Endothelial cell of umbilical vein (primary cell): ENCODE measurements around the gene SPATA31E1. TPM values are rescaled to one million over a fixed set of nuclear protein-coding genes. Genes with fewer than 3 reads are reported as not detected.

Source experiments
- BruUV-seq: library from RNA; stranded (reverse); fragments of 400-500 nt; replicated peaks from 2 replicates; lab custom pipeline; 2021; lab: Mats Ljungman, UMichigan
- CTCF ChIA-PET: fragments of 300-600, 350-600 bp; sonication (Branson Sonifier 250); formaldehyde crosslinking; loops from one replicate; lab custom pipeline; 2021; ENCODE audit warnings: antibody characterized with exemption, inconsistent platforms; lab: Charles Lee
- POLR2A ChIA-PET: fragments of 300-600, 350-600 bp; sonication (Branson Sonifier 250); formaldehyde crosslinking; loops from one replicate; lab custom pipeline; 2021; ENCODE audit warnings: antibody characterized with exemption, inconsistent platforms; lab: Charles Lee
- DNase-seq: peaks from one replicate; pipeline ENCODE4 v3.0.0-alpha.2; 2011; ENCODE audit warnings: low read depth, low spot score
- FAIRE-seq: peaks from 2 replicates; lab custom pipeline; 2011; peaks lifted over from hg19 to GRCh38; lab: Jason Lieb, UNC
- H2AFZ ChIP-seq: 2 replicates; pipeline ENCODE4 v1.6.0; 2012; ENCODE audit warnings: low read depth, low read length, control low read depth, inconsistent platforms
- H3K27ac ChIP-seq: 2 replicates; pipeline ENCODE4 v1.5.1; 2011; ENCODE audit warnings: low read depth, mild to moderate bottlenecking, control low read depth, low read length, moderate library complexity; ENCODE audit not compliant: insufficient read depth
- H3K27me3 ChIP-seq, 2 experiments: 2 replicates each; pipeline versions ENCODE4 v1.6.0 to v1.6.1; 2011; ENCODE audit warnings: low read length in 2 of 2, mixed read lengths in 1 of 2; ENCODE audit not compliant: control insufficient read depth in 2 of 2, insufficient read depth in 2 of 2
- H3K36me3 ChIP-seq, 2 experiments: 2 replicates in 1 of 2; 3 replicates in 1 of 2; pipeline ENCODE4 v1.5.1; 2011; ENCODE audit warnings: low read length in 2 of 2, mild to moderate bottlenecking in 1 of 2, moderate library complexity in 1 of 2; ENCODE audit not compliant: control insufficient read depth in 2 of 2, insufficient read depth in 2 of 2; ENCODE audit errors: extremely low read depth in 1 of 2
- H3K4me1 ChIP-seq: 3 replicates; pipeline ENCODE4 v1.5.1; 2011; ENCODE audit warnings: mild to moderate bottlenecking, low read length; ENCODE audit not compliant: control insufficient read depth, insufficient read depth; ENCODE audit errors: extremely low read depth
- H3K4me2 ChIP-seq: 2 replicates; pipeline ENCODE4 v1.6.1; 2011; ENCODE audit warnings: low read length, control low read depth, mixed read lengths; ENCODE audit not compliant: insufficient read depth
- H3K4me3 ChIP-seq, 3 experiments: fragments of 200-600 bp in 1 of 3; sonication (generic), shearing (Covaris generic) in 1 of 3; replicated peaks in 1 of 3; 2 replicates each; pipeline ENCODE4 v1.5.1; 2011 to 2016; ENCODE audit warnings: control low read depth in 3 of 3, low read length in 3 of 3, mild to moderate bottlenecking in 2 of 3, inconsistent platforms in 1 of 3, low read depth in 1 of 3, moderate library complexity in 1 of 3; ENCODE audit not compliant: insufficient read depth in 1 of 3
- H3K79me2 ChIP-seq: 2 replicates; pipeline ENCODE4 v1.6.0; 2012; ENCODE audit warnings: low read length, inconsistent platforms; ENCODE audit not compliant: control insufficient read depth, insufficient read depth
- H3K9ac ChIP-seq: replicated peaks from 2 replicates; pipeline ENCODE3; 2011; ENCODE audit warnings: low read length, control low read depth; ENCODE audit not compliant: insufficient read depth; ENCODE audit errors: extremely low read depth
- H3K9me1 ChIP-seq: replicated peaks from 3 replicates; pipeline ENCODE4 v1.6.0; 2011; ENCODE audit warnings: mild to moderate bottlenecking, low read length; ENCODE audit not compliant: control insufficient read depth, insufficient read depth; ENCODE audit errors: extremely low read depth
- H3K9me3 ChIP-seq: replicated peaks from 2 replicates; pipeline ENCODE4 v1.5.1; 2012; ENCODE audit warnings: low read length, inconsistent platforms; ENCODE audit not compliant: control insufficient read depth, insufficient read depth
- H4K20me1 ChIP-seq: replicated peaks from 2 replicates; pipeline ENCODE3; 2011; ENCODE audit warnings: mild to moderate bottlenecking, low read length; ENCODE audit not compliant: control insufficient read depth, insufficient read depth; ENCODE audit errors: extremely low read depth
- EZH2 ChIP-seq: IDR thresholded peaks from 2 replicates; pipeline ENCODE4 v1.6.1; 2012; ENCODE audit warnings: borderline replicate concordance, low read depth, mild to moderate bottlenecking, moderate library complexity, low read length, inconsistent platforms; ENCODE audit not compliant: severe bottlenecking
- FOS ChIP-seq: IDR thresholded peaks from 2 replicates; pipeline ENCODE4 v1.6.1; 2011; ENCODE audit warnings: mild to moderate bottlenecking, low read length, moderate library complexity, borderline replicate concordance; ENCODE audit not compliant: insufficient read depth
- GATA2 ChIP-seq: IDR thresholded peaks from 2 replicates; pipeline ENCODE4 v1.7.0; 2011; ENCODE audit warnings: low read depth, mild to moderate bottlenecking, moderate library complexity, mixed read lengths, low read length; ENCODE audit not compliant: insufficient read length, insufficient read depth
- JUN ChIP-seq: IDR thresholded peaks from 2 replicates; pipeline ENCODE4 v1.6.1; 2011; ENCODE audit warnings: borderline replicate concordance, low read depth; ENCODE audit not compliant: insufficient read length, insufficient read depth
- MYC ChIP-seq: IDR thresholded peaks from one replicate; pipeline ENCODE4 v1.6.1; 2011; ENCODE audit warnings: mild to moderate bottlenecking, low read depth, low read length
- POLR2A ChIP-seq: IDR thresholded peaks from 2 replicates; pipeline ENCODE4 v1.6.1; 2012; ENCODE audit warnings: low read depth, mild to moderate bottlenecking, control low read depth, low read length
- POLR2AphosphoS5 ChIP-seq: IDR thresholded peaks from 2 replicates; pipeline ENCODE4 v1.6.1; 2012; ENCODE audit warnings: low read depth, mild to moderate bottlenecking, control low read depth, low read length, moderate library complexity; ENCODE audit not compliant: insufficient read depth
- dilution Hi-C: fragments of 300-500 bp; cut with MboI; formaldehyde crosslinking; loops from one replicate; pipeline ENCODE4 v1.15.0; 2019; ENCODE audit warnings: low sequenced_read_pairs; ENCODE audit not compliant: extremely low pct_ligation_motif_present
- intact Hi-C: fragments of 100-400 bp; cut with micrococcal nuclease; formaldehyde crosslinking; loops from one replicate; pipeline ENCODE4 v1.10.0; 2022
- polyA plus RNA-seq, 4 experiments: library from polyadenylated mRNA; depleted of rRNA in 3 of 4; stranded (reverse) in 3 of 4; unstranded in 1 of 4; fragments of >200 nt; gene quantifications; 2 replicates each; pipeline versions ENCODE4 v1.2.1 to v1.2.3, GENCODE V29; 2011 to 2012; ENCODE audit warnings: missing spikeins in 1 of 4
- total RNA-seq: library from RNA; stranded (reverse); gene quantifications from 2 replicates; pipeline ENCODE4 v1.2.3, GENCODE V29; 2021
- TF ChIP-seq, protein P1 (sequence below): IDR thresholded peaks from 2 replicates; pipeline ENCODE4 v1.6.1; 2011; ENCODE audit not compliant: insufficient read depth, insufficient read length
- TF ChIP-seq, protein P2 (sequence below), 2 donors: IDR thresholded peaks; 1 replicate in 1 of 2; 2 replicates in 1 of 2; pipeline ENCODE4 v1.5.1; 2011; ENCODE audit warnings: low read length in 2 of 2, mild to moderate bottlenecking in 2 of 2, moderate library complexity in 2 of 2, control low read depth in 1 of 2, inconsistent platforms in 1 of 2, low read depth in 1 of 2; ENCODE audit not compliant: insufficient read depth in 1 of 2; ENCODE audit errors: extremely low read depth in 1 of 2

Gene SPATA31E1
- total and polyA plus RNA-seq, 2 donors (not counting 3 experiments of a cell fraction or from before 2014, with no cell fraction given) = not detected

DNA sequence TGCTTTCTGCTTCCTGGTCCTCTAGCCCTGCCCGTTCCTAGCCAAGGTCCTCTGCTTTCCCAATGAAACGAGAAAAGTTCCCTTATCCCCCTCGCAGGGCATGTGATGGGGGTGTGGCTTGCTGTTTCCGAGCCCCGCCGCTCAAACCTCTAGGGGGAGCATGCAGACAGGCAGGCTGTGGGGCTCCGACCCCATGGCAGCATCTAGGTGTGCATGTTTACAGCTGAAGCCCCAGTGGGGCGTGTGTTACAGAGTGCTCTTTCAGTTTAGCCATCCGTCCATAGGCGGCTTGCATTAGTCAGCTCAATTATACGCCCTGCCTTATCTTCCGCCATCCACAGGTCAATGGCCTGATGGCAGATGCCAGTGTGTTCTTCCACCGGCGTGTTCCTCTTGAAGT, 48.3 kb upstream of the SPATA31E1 start:
- H4K20me1 ChIP-seq = no peaks in the 10 kb centered on the region
- H2AFZ ChIP-seq = no peak overlapping the region
- no peak overlapping the region for H3K4me2 ChIP-seq
- no TSS peak for BruUV-seq
- dilution Hi-C loops = no loop called here
- H3K9ac ChIP-seq = no peak overlapping the region
- H3K4me1 ChIP-seq = no peaks in the 10 kb centered on the region
- no peaks in the 10 kb centered on the region for H3K79me2 ChIP-seq
- no peak overlapping the region for H3K4me3 ChIP-seq
- POLR2A ChIA-PET = no interaction called here
- no peak for DNase-seq
- no peak overlapping the region for H3K27ac ChIP-seq
- CTCF ChIA-PET = interaction anchor here (1.6 kb wide), 1 partner anchor 150 kb away, joined by 5 read pairs; no protein-coding TSS in a partner anchor
- no peaks in the 10 kb centered on the region for H3K9me1 ChIP-seq
- H3K9me3 ChIP-seq = no peaks in the 10 kb centered on the region
- intact Hi-C loops = no loop called here
- peaks cover 4 to 6% of the 10 kb centered on the region in 2 experiments for H3K27me3 ChIP-seq
- TF ChIP-seq FOS (no peak), POLR2A (no peak), POLR2AphosphoS5 (no peak)
- TF ChIP-seq, protein P1, sequence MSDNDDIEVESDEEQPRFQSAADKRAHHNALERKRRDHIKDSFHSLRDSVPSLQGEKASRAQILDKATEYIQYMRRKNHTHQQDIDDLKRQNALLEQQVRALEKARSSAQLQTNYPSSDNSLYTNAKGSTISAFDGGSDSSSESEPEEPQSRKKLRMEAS = no peak
- TF ChIP-seq, protein P2, sequence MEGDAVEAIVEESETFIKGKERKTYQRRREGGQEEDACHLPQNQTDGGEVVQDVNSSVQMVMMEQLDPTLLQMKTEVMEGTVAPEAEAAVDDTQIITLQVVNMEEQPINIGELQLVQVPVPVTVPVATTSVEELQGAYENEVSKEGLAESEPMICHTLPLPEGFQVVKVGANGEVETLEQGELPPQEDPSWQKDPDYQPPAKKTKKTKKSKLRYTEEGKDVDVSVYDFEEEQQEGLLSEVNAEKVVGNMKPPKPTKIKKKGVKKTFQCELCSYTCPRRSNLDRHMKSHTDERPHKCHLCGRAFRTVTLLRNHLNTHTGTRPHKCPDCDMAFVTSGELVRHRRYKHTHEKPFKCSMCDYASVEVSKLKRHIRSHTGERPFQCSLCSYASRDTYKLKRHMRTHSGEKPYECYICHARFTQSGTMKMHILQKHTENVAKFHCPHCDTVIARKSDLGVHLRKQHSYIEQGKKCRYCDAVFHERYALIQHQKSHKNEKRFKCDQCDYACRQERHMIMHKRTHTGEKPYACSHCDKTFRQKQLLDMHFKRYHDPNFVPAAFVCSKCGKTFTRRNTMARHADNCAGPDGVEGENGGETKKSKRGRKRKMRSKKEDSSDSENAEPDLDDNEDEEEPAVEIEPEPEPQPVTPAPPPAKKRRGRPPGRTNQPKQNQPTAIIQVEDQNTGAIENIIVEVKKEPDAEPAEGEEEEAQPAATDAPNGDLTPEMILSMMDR (IDR thresholded peaks at IDR 0.05; ENCODE audit: extremely low read depth in 1 of 2, insufficient read depth in 1 of 2, low read depth in 1 of 2, low read length in 2 of 2) = peak in 1 of 2 donors; percentile 10
- FAIRE-seq = no peak
- H3K36me3 ChIP-seq = no peaks in the 10 kb centered on the region

DNA sequence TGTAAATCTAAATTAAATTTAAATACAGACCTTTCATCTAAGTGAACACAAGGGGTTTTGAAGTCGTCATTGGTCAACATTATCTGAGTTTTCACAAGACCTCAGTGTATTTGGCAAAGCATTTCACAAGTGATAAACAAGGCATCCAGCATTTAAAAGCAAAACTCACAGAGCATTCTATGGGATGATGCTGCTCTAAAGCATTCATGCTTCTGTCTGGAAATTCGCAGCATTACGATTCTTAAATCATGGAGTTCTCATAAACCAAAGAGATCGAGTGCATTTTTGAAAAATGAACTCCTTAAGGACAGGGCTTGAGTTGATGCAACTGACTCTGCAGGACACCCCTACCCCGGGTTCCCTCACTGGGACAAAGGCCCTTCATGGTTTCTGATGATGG, 46.1 kb upstream of the SPATA31E1 start:
- H3K9ac ChIP-seq = no peak overlapping the region
- H3K4me1 ChIP-seq = no peaks in the 10 kb centered on the region
- BruUV-seq = no TSS peak
- no peak for FAIRE-seq
- no peak overlapping the region for H3K4me2 ChIP-seq
- H3K4me3 ChIP-seq = no peak overlapping the region
- H2AFZ ChIP-seq = no peak overlapping the region
- dilution Hi-C loops (no loop called here), intact Hi-C loops (no loop called here)
- H3K9me3 ChIP-seq = no peaks in the 10 kb centered on the region
- TF ChIP-seq GATA2 (no peak), MYC (no peak), JUN (no peak), EZH2 (no peak), FOS (no peak), POLR2AphosphoS5 (no peak), POLR2A (no peak)
- TF ChIP-seq, protein P2 (IDR thresholded peaks at IDR 0.05; ENCODE audit: extremely low read depth in 1 of 2, insufficient read depth in 1 of 2, low read depth in 1 of 2, low read length in 2 of 2) = no peak
- TF ChIP-seq, protein P1 = no peak
- no peak overlapping the region for H3K27ac ChIP-seq
- H3K79me2 ChIP-seq = no peaks in the 10 kb centered on the region
- H3K9me1 ChIP-seq = no peaks in the 10 kb centered on the region
- DNase-seq = no peak
- CTCF ChIA-PET = no interaction called here
- H4K20me1 ChIP-seq = no peaks in the 10 kb centered on the region
- POLR2A ChIA-PET = no interaction called here
- no peaks in the 10 kb centered on the region for H3K36me3 ChIP-seq
- H3K27me3 ChIP-seq = peaks cover 0 to 2% of the 10 kb centered on the region in 2 experiments
